HEK293 (cell line): ENCODE measurements around the gene MPPED1.

Experiments
- CTCF ChIA-PET: fragments of 350-600 bp; formaldehyde crosslinking; extraction: SDS; loops from one replicate; lab custom pipeline; 2021; ENCODE audit warnings: antibody characterized with exemption; lab: Yijun Ruan, JAX
- POLR2A ChIA-PET: fragments of 300-600 bp; formaldehyde crosslinking; extraction: SDS; loops from one replicate; lab custom pipeline; 2020; ENCODE audit warnings: antibody characterized with exemption, inconsistent platforms; lab: Yijun Ruan, JAX
- H3K27ac ChIP-seq: fragments of 200-500 bp; sonication (Bioruptor generic); 2 replicates; pipeline ENCODE4 v1.5.1; 2014; ENCODE audit warnings: low read depth, low read length, control low read depth, inconsistent platforms; ENCODE audit errors: extremely low read depth
- H3K36me3 ChIP-seq, 2 experiments: fragments of 200-500 bp in 1 of 2; sonication (Bioruptor generic) in 1 of 2; 1 replicate in 1 of 2; 2 replicates in 1 of 2; pipeline ENCODE4 v1.5.1; 2014 to 2017; ENCODE audit warnings: inconsistent platforms in 2 of 2, low read length in 2 of 2; ENCODE audit not compliant: control insufficient read depth in 2 of 2, insufficient read depth in 1 of 2
- H3K4me1 ChIP-seq: fragments of 200-500 bp; sonication (Bioruptor generic); 2 replicates; pipeline ENCODE4 v1.5.1; 2014; ENCODE audit warnings: mild to moderate bottlenecking, low read length, inconsistent platforms; ENCODE audit not compliant: control insufficient read depth, insufficient read depth
- H3K4me3 ChIP-seq: 2 replicates; pipeline ENCODE4 v1.5.1; 2011; ENCODE audit warnings: low read depth, mild to moderate bottlenecking, control low read depth, low read length, moderate library complexity
- H3K9me3 ChIP-seq: fragments of 200-500 bp; sonication (Bioruptor generic); 2 replicates; pipeline ENCODE4 v1.5.1; 2014; ENCODE audit warnings: low read depth, low read length, inconsistent platforms; ENCODE audit not compliant: control insufficient read depth, insufficient read depth
- GLIS1 ChIP-seq: fragments of 450-650 bp; formaldehyde crosslinking; IDR thresholded peaks from 2 replicates; pipeline ENCODE4 v1.5.1; 2016; ENCODE audit warnings: missing biosample characterization, missing genetic modification characterization
- KLF1 ChIP-seq: fragments of 450-650 bp; formaldehyde crosslinking; IDR thresholded peaks from 2 replicates; pipeline ENCODE4 v1.5.1; 2016; ENCODE audit warnings: missing biosample characterization, missing genetic modification characterization
- TSHZ1 ChIP-seq: fragments of 450-650 bp; formaldehyde crosslinking; IDR thresholded peaks from 2 replicates; pipeline ENCODE4 v1.5.1; 2016; ENCODE audit warnings: missing biosample characterization, missing genetic modification characterization, borderline replicate concordance
- WT1 ChIP-seq: fragments of 450-650 bp; formaldehyde crosslinking; IDR thresholded peaks from 2 replicates; pipeline ENCODE4 v1.5.1; 2016; ENCODE audit warnings: missing biosample characterization, missing genetic modification characterization
- ZBTB21 ChIP-seq: fragments of 450-650 bp; formaldehyde crosslinking; IDR thresholded peaks from 2 replicates; pipeline ENCODE4 v1.5.1; 2017; ENCODE audit warnings: missing biosample characterization, missing genetic modification characterization
- ZFP69B ChIP-seq: fragments of 450-650 bp; formaldehyde crosslinking; IDR thresholded peaks from 2 replicates; pipeline ENCODE4 v1.5.1; 2016; ENCODE audit warnings: missing biosample characterization, missing genetic modification characterization
- ZIC2 ChIP-seq: fragments of 450-650 bp; formaldehyde crosslinking; IDR thresholded peaks from 2 replicates; pipeline ENCODE4 v1.5.1; 2016; ENCODE audit warnings: missing biosample characterization, missing genetic modification characterization
- ZNF148 ChIP-seq: fragments of 450-650 bp; formaldehyde crosslinking; IDR thresholded peaks from 2 replicates; pipeline ENCODE4 v1.5.0; 2017; ENCODE audit warnings: missing biosample characterization, missing genetic modification characterization, borderline replicate concordance
- ZNF202 ChIP-seq: fragments of 450-650 bp; formaldehyde crosslinking; IDR thresholded peaks from 2 replicates; pipeline ENCODE4 v1.5.1; 2016; ENCODE audit warnings: missing biosample characterization, missing genetic modification characterization, borderline replicate concordance
- ZNF266 ChIP-seq: fragments of 450-650 bp; formaldehyde crosslinking; IDR thresholded peaks from 2 replicates; pipeline ENCODE4 v1.5.1; 2016; ENCODE audit warnings: missing biosample characterization, missing genetic modification characterization, low read depth
- ZNF280D ChIP-seq: fragments of 450-650 bp; formaldehyde crosslinking; IDR thresholded peaks from 2 replicates; pipeline ENCODE4 v1.5.1; 2016; ENCODE audit warnings: missing biosample characterization, missing genetic modification characterization
- ZNF501 ChIP-seq: fragments of 450-650 bp; formaldehyde crosslinking; IDR thresholded peaks from 2 replicates; pipeline ENCODE4 v1.5.1; 2016; ENCODE audit warnings: missing biosample characterization, missing genetic modification characterization
- ZNF571 ChIP-seq: fragments of 450-650 bp; formaldehyde crosslinking; IDR thresholded peaks from 2 replicates; pipeline ENCODE4 v1.5.0; 2017; ENCODE audit warnings: missing biosample characterization, missing genetic modification characterization
- ZNF623 ChIP-seq: fragments of 450-650 bp; formaldehyde crosslinking; IDR thresholded peaks from 2 replicates; pipeline ENCODE4 v1.5.1; 2016; ENCODE audit warnings: missing biosample characterization, missing genetic modification characterization
- ZNF776 ChIP-seq: fragments of 450-650 bp; formaldehyde crosslinking; IDR thresholded peaks from 2 replicates; pipeline ENCODE4 v1.5.0; 2017; ENCODE audit warnings: missing biosample characterization, missing genetic modification characterization, borderline replicate concordance
- ZNF777 ChIP-seq: fragments of 450-650 bp; formaldehyde crosslinking; IDR thresholded peaks from 2 replicates; pipeline ENCODE4 v1.5.1; 2017; ENCODE audit warnings: missing biosample characterization, missing genetic modification characterization, borderline replicate concordance
- ZSCAN23 ChIP-seq: fragments of 450-650 bp; formaldehyde crosslinking; IDR thresholded peaks from 2 replicates; pipeline ENCODE4 v1.5.1; 2016; ENCODE audit warnings: missing biosample characterization, missing genetic modification characterization

Gene MPPED1

DNA sequence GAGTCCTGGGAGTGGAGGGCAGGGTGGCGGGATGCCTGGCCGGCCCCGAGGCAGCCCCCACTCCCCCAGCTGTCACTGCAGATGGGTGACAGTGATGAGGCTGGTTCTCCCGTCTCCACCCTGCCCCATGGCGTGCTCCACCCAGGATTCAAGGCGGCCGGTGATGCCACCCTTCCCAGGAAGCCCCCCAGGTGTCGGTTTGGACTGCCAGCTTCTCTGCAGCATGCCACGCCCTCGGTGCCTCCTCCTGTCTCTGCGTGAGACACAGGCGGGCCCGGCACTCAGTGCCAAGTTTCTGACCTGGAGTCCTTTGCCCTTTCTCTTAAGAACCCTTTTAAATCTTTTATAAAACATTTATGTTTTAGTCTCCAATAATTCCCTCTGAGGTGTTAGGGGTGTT, 71.5 kb downstream of the MPPED1 start:
- no peaks in the 10 kb centered on the region for H3K4me1 ChIP-seq
- CTCF ChIA-PET = no interaction called here
- no peaks in the 10 kb centered on the region for H3K36me3 ChIP-seq
- no peak overlapping the region for H3K27ac ChIP-seq
- H3K9me3 ChIP-seq = no peaks in the 10 kb centered on the region
- H3K4me3 ChIP-seq = no peak overlapping the region
- POLR2A ChIA-PET = no interaction called here
- TF ChIP-seq KLF1 (tag by site-specific recombination) (0 out of 2 replicates have a peak, but pooled peaks have one; percentile 7), ZNF623 (no peak), ZSCAN23 (tag by site-specific recombination) (no peak)

DNA sequence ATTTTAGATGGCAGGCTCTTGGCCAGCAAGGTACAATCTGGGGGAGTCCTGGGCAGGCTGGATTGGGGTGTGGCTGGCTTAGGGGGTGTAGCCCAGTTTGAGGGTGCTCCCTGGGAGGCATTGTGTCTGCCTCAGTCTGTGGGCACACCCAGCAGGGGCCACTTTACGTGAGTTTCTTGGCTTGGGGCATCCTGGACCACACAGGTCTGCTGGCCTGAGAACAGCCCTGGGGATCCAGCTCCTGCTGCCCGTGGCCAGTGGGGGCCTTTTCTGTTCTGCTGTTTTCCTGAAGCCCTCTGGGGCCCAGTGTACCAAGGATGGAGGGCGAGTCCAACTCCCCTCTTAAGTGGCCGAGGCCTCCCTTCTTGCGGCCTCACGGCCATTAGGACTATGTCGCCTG, 71.9 kb downstream of the MPPED1 start:
- Histone ChIP-seq H3K27ac (no peak overlapping the region), H3K4me1 (no peaks in the 10 kb centered on the region), H3K9me3 (no peaks in the 10 kb centered on the region), H3K36me3 (no peaks in the 10 kb centered on the region), H3K4me3 (no peak overlapping the region)
- POLR2A ChIA-PET = no interaction called here
- TF ChIP-seq ZNF776 (tag by site-specific recombination) (no peak), ZNF202 (no peak), ZIC2 (tag by site-specific recombination) (peak; percentile 57; the same call in 1 of the 2 replicates), GLIS1 (tag by site-specific recombination) (peak; percentile 82), KLF1 (tag by site-specific recombination) (0 out of 2 replicates have a peak, but pooled peaks have one; percentile 5)
- CTCF ChIA-PET = no interaction called here

DNA sequence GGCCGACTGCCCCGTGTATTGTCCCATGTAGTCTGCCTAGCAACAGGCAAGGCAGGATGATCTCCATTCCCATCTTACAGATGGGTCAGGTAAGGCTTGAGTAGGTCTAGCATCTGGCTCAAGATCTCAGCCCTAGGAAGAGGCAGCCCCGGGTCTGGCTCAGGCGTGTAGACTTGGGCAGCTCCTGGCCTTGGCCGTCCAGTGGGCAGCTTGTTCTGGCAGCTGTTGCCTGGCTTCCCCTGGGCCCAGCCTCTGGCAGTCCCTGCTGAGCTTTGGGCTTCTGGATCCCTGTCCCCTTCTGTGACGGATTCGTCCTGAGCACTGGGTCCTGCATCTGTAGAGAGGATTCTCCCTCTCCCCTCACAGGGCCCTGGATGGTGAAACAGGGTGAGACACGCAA, 72.4 kb downstream of the MPPED1 start:
- POLR2A ChIA-PET = no interaction called here
- CTCF ChIA-PET = no interaction called here
- H3K27ac ChIP-seq = no peak overlapping the region

DNA sequence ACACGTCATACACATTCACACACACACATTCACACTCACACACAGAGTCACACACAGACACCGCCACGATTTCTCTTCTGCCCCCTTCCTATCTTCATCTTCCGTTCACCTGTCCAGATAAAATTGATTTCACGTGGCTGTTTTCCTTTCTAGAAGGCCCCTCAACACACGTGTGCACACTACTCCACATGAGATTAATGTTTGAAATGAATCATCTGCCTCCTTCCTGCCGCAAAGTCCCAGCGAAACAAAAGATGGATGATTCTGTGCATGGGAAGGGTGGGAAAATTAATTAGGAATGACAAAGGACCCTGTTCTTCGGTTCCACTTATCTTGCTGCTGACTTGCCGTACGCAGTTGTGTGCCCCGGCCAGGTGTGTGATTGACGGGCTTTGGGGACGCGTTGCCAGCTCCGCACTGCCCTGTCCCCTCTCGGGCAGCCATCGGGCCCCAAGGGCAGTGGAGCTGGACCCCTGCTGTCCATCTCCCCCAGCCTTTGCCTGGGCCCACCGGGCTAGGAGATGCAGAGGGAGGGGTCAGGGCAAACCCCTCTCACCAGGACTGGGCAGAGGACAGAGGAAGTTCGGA, 73.8 kb downstream of the MPPED1 start:
- ChIA-PET POLR2A (no interaction called here), CTCF (interaction anchor here (0.6 kb wide), 1 partner anchor 1891 kb away, joined by 3 read pairs; no protein-coding TSS in a partner anchor)
- H3K4me3 ChIP-seq = no peak overlapping the region
- H3K4me1 ChIP-seq = no peaks in the 10 kb centered on the region
- no peak overlapping the region for H3K27ac ChIP-seq
- no peaks in the 10 kb centered on the region for H3K9me3 ChIP-seq
- TF ChIP-seq TSHZ1 (tag by site-specific recombination) (no peak), ZNF280D (no peak), ZNF501 (tag by site-specific recombination) (no peak), WT1 (tag by site-specific recombination) (no peak), ZBTB21 (tag by site-specific recombination) (no peak), ZNF777 (no peak), ZFP69B (tag by site-specific recombination) (no peak), ZNF266 (tag by site-specific recombination) (no peak), ZNF148 (no peak)
- no peaks in the 10 kb centered on the region for H3K36me3 ChIP-seq

More for the DNA sequence above, 72.4 kb downstream of the MPPED1 start:
- no peaks in the 10 kb centered on the region for H3K4me1 ChIP-seq
- no peaks in the 10 kb centered on the region for H3K9me3 ChIP-seq
- TF ChIP-seq ZNF571 (tag by site-specific recombination) = no peak
- TF ChIP-seq, all 188 proteins: peak for 0
- no peak overlapping the region for H3K4me3 ChIP-seq
- no peaks in the 10 kb centered on the region for H3K36me3 ChIP-seq
